GM19240 (cell line): ENCODE results near the gene ACOX2.

Experiments
- DNase-seq: peaks from one replicate; pipeline ENCODE4 v3.0.0; 2011; ENCODE audit warnings: low spot score; ENCODE audit not compliant: insufficient read length

Gene ACOX2

GRCh38 chr3:58566398-58567250 lies 29.6 kb upstream of the ACOX2 start:
- DNase-seq, result no peak

- DNase-seq, result no peak
Measured at GRCh38 chr3:58565621-58566397, 28.8 kb upstream of the ACOX2 start.

- no peak for DNase-seq
Measured at GRCh38 chr3:58564456-58565160, 27.6 kb upstream of the ACOX2 start.

- no peak for DNase-seq
Measured at GRCh38 chr3:58564054-58564453, 27.1 kb upstream of the ACOX2 start.

GRCh38 chr3:58563386-58564035 lies 26.5 kb upstream of the ACOX2 start:
- no peak for DNase-seq

- no peak for DNase-seq
Measured at GRCh38 chr3:58562498-58562897, 25.5 kb upstream of the ACOX2 start.

GRCh38 chr3:58560771-58561311 lies 23.9 kb upstream of the ACOX2 start:
- no peak for DNase-seq

- no peak for DNase-seq
Measured at GRCh38 chr3:58559586-58559985, 22.6 kb upstream of the ACOX2 start.

- DNase-seq, result no peak
Measured at GRCh38 chr3:58557491-58557890, 20.5 kb upstream of the ACOX2 start.

GRCh38 chr3:58556761-58557221 lies 19.8 kb upstream of the ACOX2 start:
- DNase-seq, result no peak

- DNase-seq, result no peak
Measured at GRCh38 chr3:58556001-58556400, 19.0 kb upstream of the ACOX2 start.

GRCh38 chr3:58555203-58555602 lies 18.2 kb upstream of the ACOX2 start:
- no peak for DNase-seq

GRCh38 chr3:58553003-58553402 lies 16.0 kb upstream of the ACOX2 start:
- DNase-seq, result no peak

GRCh38 chr3:58551636-58552180 lies 14.7 kb upstream of the ACOX2 start:
- no peak for DNase-seq

- DNase-seq, result no peak
Measured at GRCh38 chr3:58544541-58544940, 7.6 kb upstream of the ACOX2 start.

GRCh38 chr3:58540176-58540858 lies 3.3 kb upstream of the ACOX2 start:
- DNase-seq, result no peak

- no peak for DNase-seq
Measured at GRCh38 chr3:58539626-58540025, 2.6 kb upstream of the ACOX2 start.

- no peak for DNase-seq
Measured at GRCh38 chr3:58537412-58538301, 667 bp upstream of the ACOX2 start.
